ENCODE measurements around the gene SUMO3.

GRCh38 chr21:44762221-44763049 is 55.4 kb downstream of the SUMO3 start:
- no peak for TF ChIP-seq EZH2phosphoT487 (IDR thresholded peaks at IDR 0.05; ENCODE audit: borderline replicate concordance, low read depth, low read length)
- no peak for TF ChIP-seq CTCF (conservative IDR thresholded peaks at IDR 0.05; ENCODE audit: low read length)
